Stimulated activated naive CD8-positive, alpha-beta T cell treated with anti-CD3 and anti-CD28 coated beads, Interleukin-15, Interleukin-2, amounts not matched to agents 100 U/mL and 50 U/mL, for 24 hours (primary cell): Measurements from ENCODE around the gene CIAO2B.

Experiments used
- ATAC-seq: fragments of 150-1000 bp; cut with Tn5 transposase; one replicate; pipeline ENCODE4 v1.10.0; 2021
- DNase-seq: peaks from one replicate; pipeline ENCODE4 v3.0.0; 2021

The CIAO2B gene

DNA sequence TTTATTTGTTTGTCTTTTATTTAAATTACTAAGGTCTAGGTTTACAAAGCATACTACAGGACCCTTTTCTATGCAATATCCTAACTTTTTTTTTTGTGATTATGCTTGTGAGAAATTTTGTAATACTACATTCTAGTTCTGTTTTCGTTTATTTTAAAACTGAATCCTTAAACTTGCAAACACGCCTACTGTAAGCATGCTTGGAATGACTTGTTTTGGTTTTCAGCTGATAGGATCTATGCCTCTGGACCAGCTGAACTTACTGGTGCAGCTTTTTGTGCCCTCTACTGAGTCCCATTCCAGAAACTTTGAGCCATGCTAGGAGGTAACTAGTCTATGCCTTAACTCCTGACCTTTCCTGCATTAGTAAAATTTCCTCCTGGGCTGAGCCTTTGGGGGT lies 47.9 kb downstream of the CIAO2B start:
- DNase-seq (no peak), ATAC-seq (no peak)

DNA sequence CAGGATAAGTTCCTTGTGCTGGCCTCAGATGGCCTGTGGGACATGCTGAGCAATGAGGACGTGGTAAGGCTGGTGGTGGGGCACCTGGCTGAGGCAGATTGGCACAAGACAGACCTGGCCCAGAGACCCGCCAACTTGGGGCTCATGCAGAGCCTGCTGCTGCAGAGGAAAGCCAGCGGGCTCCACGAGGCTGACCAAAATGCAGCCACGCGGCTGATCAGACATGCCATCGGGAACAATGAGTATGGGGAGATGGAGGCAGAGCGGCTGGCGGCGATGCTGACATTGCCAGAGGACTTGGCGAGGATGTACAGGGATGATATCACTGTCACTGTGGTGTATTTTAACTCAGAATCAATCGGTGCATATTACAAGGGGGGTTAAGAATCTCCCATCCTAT lies 48.7 kb downstream of the CIAO2B start:
- ATAC-seq (no peak), DNase-seq (no peak)

DNA sequence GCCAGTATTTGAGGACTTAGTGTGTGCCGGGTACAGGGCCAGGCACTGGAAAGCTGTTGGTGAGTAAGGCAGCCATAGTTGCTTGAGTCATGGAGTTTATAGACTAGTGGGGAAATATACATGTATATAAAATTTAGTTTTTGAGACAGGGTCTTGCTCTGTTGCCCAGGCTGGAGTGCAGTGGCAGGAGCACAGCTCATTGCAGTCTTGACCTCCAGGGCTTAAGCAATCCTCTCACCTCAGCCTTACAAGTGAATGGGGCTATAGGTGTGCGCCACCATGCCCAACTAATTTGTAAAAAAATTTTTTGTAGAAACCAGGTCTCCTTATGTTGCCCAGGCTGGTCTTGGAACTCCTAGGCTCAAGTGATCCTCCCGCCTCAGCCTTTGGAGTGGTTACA lies 51.5 kb downstream of the CIAO2B start:
- no peak for DNase-seq
- ATAC-seq, result no peak
